Common myeloid progenitor, CD34-positive (primary cell): ENCODE results near the gene LYPD5.
"Not testable (repeated sequence)": the region's sequence is repeated elsewhere in the genome, so short reads cannot be mapped to it uniquely, and the experiment has no call there.

Experiments used
- CTCF ChIA-PET: fragments of 350-600 bp; sonication (Branson Sonifier 250); formaldehyde crosslinking; loops from one replicate; lab custom pipeline; 2021; ENCODE audit warnings: antibody characterized with exemption; lab: Charles Lee
- POLR2A ChIA-PET: fragments of 350-600 bp; sonication (Branson Sonifier 250); formaldehyde crosslinking; loops from one replicate; lab custom pipeline; 2021; ENCODE audit warnings: antibody characterized with exemption; lab: Charles Lee
- DNase-seq, 3 donors: peaks; one replicate each; pipeline versions ENCODE4 v3.0.0 to v3.0.0-alpha.2; 2013
- H3K27ac ChIP-seq, 2 experiments: 1 replicate in 1 of 2; 2 replicates in 1 of 2; pipeline ENCODE4 v1.7.0; 2013; ENCODE audit warnings: inconsistent platforms in 2 of 2, low read length in 2 of 2, mild to moderate bottlenecking in 2 of 2, low read depth in 1 of 2, moderate library complexity in 1 of 2; ENCODE audit not compliant: severe bottlenecking in 2 of 2, insufficient read depth in 1 of 2, poor library complexity in 1 of 2
- H3K27me3 ChIP-seq, 5 experiments: replicated peaks in 2 of 5; 1 replicate in 3 of 5; 2 replicates in 2 of 5; pipeline versions ENCODE4 v1.6.1 to v1.7.0; 2013; ENCODE audit warnings: low read length in 4 of 5, mild to moderate bottlenecking in 2 of 5, moderate library complexity in 2 of 5, inconsistent platforms in 1 of 5; ENCODE audit not compliant: insufficient read depth in 5 of 5, control insufficient read depth in 4 of 5
- H3K36me3 ChIP-seq, 4 experiments: 1 replicate in 2 of 4; 2 replicates in 2 of 4; pipeline versions ENCODE4 v1.6.1 to v1.7.0; 2013; ENCODE audit warnings: low read length in 3 of 4, control low read depth in 1 of 4, mild to moderate bottlenecking in 1 of 4; ENCODE audit not compliant: control insufficient read depth in 4 of 4, insufficient read depth in 4 of 4
- H3K4me1 ChIP-seq, 4 experiments: 1 replicate in 3 of 4; 2 replicates in 1 of 4; pipeline versions ENCODE4 v1.6.1 to v1.7.1; 2013; ENCODE audit warnings: low read length in 3 of 4, mild to moderate bottlenecking in 3 of 4, control low read depth in 1 of 4, inconsistent platforms in 1 of 4, moderate library complexity in 1 of 4; ENCODE audit not compliant: control insufficient read depth in 4 of 4, insufficient read depth in 4 of 4; ENCODE audit errors: control extremely low read depth in 1 of 4
- H3K4me3 ChIP-seq, 7 experiments: 1 replicate in 4 of 7; 2 replicates in 3 of 7; pipeline versions ENCODE4 v1.5.1 to v1.7.0; 2013; ENCODE audit warnings: mild to moderate bottlenecking in 7 of 7, low read length in 6 of 7, moderate library complexity in 6 of 7, inconsistent platforms in 2 of 7, low read depth in 2 of 7, control low read depth in 1 of 7; ENCODE audit not compliant: insufficient read depth in 4 of 7, control insufficient read depth in 1 of 7; ENCODE audit errors: extremely low read depth in 1 of 7
- H3K9me3 ChIP-seq, 5 experiments: 1 replicate in 4 of 5; 2 replicates in 1 of 5; pipeline versions ENCODE4 v1.6.1 to v1.7.1; 2013; ENCODE audit warnings: low read length in 4 of 5, mild to moderate bottlenecking in 2 of 5, inconsistent platforms in 1 of 5, low read depth in 1 of 5, moderate library complexity in 1 of 5; ENCODE audit not compliant: control insufficient read depth in 4 of 5, insufficient read depth in 2 of 5; ENCODE audit errors: control extremely low read depth in 1 of 5
- WGBS: methylation state at CpG from one replicate; pipeline ENCODE4 v1.1.5; 2013; ENCODE audit not compliant: insufficient coverage; 5-methylcytosine and 5-hydroxymethylcytosine counted together

The LYPD5 gene

DNA sequence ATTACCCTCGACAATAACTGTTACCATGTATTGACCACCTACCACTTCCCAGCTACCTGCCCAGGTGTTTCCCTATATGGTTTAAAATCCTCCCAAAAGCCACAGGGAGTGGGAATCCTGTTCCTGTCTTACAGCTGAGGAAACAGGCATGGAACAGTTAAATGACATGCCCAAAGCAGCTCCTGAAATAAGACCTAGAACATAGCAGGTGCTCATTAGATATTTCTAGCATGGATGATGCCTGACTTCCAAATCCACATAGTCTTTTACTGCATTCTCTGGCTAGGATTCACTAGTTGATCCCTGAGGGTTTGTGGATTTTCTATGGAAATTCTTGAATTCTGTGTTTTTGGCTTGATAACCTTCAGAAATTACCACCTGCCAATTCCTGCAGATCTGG lies 34.4 kb downstream of the LYPD5 start:
- peak overlapping the region in 1 of 2 experiments; percentile 9 for H3K27ac ChIP-seq
- H3K4me1 ChIP-seq = peaks cover 0 to 60% (median 39%) of the 10 kb centered on the region in 4 experiments
- peaks cover 5 to 79% (median 68%) of the 10 kb centered on the region in 4 experiments for H3K36me3 ChIP-seq
- ChIA-PET CTCF (interaction anchor here (1.4 to 10.3 kb wide), 9 partner anchors 10 to 45 kb away, joined by 4 to 149 read pairs (median 7); partner anchors contain the start of genes KCNN4 and SMG9), POLR2A (no interaction called here)
- DNase-seq = no peak
- H3K4me3 ChIP-seq = no peak overlapping the region
- H3K9me3 ChIP-seq = no peaks in the 10 kb centered on the region
- 67% methylated on average over 1 of the region's 1 CpG for WGBS
- no peaks in the 10 kb centered on the region for H3K27me3 ChIP-seq

DNA sequence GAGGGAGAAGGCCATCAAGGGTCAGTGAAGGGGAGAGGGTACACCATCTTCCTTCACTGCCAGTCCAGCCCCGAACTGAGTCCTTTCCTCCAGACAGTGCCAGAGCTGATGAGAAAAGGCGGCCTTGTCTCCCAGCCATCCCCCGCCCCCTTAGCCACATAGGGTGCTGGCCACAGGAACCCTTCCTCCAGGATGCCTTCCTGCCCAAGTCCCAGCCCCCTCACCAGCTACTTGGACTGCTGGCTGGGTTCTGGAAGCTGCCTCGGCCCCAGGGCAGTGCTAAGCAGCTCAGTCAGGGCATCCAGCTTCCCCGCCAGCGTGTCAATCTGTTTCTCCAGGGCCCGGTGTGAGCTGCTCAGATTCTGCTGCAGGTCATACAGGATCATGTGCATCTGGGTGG lies 34.9 kb downstream of the LYPD5 start:
- Histone ChIP-seq H3K4me3 (no peak overlapping the region), H3K4me1 (peaks cover 0 to 60% (median 39%) of the 10 kb centered on the region in 4 experiments), H3K9me3 (no peaks in the 10 kb centered on the region), H3K27me3 (no peaks in the 10 kb centered on the region), H3K36me3 (peaks cover 5 to 74% (median 64%) of the 10 kb centered on the region in 4 experiments), H3K27ac (peak overlapping the region in 1 of 2 experiments; percentile 30)
- CTCF ChIA-PET = interaction anchor here (1.4 to 10.3 kb wide), 11 partner anchors 10 to 85 kb away, joined by 4 to 149 read pairs (median 6); partner anchors contain the start of genes KCNN4 and SMG9
- DNase-seq = no peak
- POLR2A ChIA-PET = no interaction called here
- 93% methylated on average over 5 of the region's 7 CpGs for WGBS

DNA sequence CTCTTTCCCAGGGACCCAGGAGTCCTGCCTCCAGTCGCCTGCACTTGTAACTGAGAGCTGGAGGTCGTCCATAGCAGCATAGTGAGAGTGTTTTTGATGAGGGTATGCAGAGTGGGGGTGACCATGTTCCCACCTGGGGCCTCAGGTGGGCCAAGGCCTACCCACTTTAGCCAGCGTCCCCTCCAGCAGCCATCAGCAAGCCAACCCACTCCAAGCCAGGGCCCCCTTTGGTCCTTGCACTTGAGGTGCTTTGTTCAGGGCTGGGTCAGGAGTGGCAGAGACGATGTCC lies 35.5 kb downstream of the LYPD5 start:
- 93% methylated on average over 2 of the region's 4 CpGs for WGBS
- ChIA-PET POLR2A (interaction anchor here (0.5 to 1.7 kb wide), 2 partner anchors 11 to 45 kb away, joined by 5 to 10 read pairs; no protein-coding TSS in a partner anchor), CTCF (interaction anchor here (1.0 to 10.3 kb wide), 10 partner anchors 11 to 84 kb away, joined by 3 to 149 read pairs (median 6); partner anchors contain the start of genes KCNN4 and SMG9)
- Histone ChIP-seq H3K9me3 (no peaks in the 10 kb centered on the region), H3K4me3 (no peak overlapping the region), H3K4me1 (peaks cover 0 to 60% (median 39%) of the 10 kb centered on the region in 4 experiments), H3K27ac (peak overlapping the region in 1 of 2 experiments; percentile 30), H3K27me3 (no peaks in the 10 kb centered on the region), H3K36me3 (peaks cover 5 to 67% (median 59%) of the 10 kb centered on the region in 4 experiments)
- DNase-seq = no peak

DNA sequence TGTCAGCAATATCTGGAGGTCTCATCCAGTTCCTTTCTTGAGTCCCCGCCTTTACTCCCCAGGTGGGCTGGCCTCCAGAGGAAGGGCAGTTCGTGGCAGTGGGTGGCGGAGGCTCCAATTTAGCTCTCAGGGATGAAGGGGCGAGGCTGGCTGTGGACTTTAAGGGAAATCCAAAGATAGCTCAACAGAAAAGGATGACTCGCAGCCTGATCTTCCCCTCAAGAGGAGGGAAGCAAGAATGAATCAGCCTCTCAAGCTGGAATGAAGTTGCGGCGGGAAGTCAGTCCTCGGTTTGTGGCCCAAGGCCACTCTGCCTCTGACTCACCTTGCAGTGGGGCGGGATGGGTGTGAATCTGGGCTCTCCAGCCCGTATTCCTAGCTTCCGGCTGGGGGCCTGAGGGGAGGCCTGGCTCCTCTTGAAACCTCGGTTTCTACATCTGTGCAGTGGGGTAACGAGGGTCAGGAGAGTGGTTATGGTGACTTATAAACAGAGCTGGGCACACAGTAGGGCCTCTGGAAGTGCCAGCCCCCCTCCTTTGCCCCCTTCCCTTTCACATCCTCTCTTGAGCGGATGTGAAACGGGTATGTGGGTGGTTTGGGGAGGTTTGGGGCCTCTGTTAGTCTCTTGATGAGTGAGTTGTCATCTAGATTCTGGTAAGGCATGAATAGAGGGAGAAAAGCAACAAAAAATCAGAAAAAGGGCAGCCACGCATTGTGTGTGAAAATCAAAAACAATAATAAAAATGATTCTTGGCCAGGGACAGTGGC lies 37.0 kb downstream of the LYPD5 start:
- DNase-seq = no peak
- 84% methylated on average over 13 of the region's 16 CpGs for WGBS
- Histone ChIP-seq H3K27me3 (no peaks in the 10 kb centered on the region), H3K4me3 (no peak overlapping the region), H3K36me3 (peaks cover 2 to 53% (median 45%) of the 10 kb centered on the region in 4 experiments), H3K9me3 (no peaks in the 10 kb centered on the region), H3K27ac (peak overlapping the region in 1 of 2 experiments; percentile 70), H3K4me1 (peaks cover 0 to 60% (median 39%) of the 10 kb centered on the region in 4 experiments)
- ChIA-PET CTCF (interaction anchor here (0.9 to 10.3 kb wide), 5 partner anchors 11 to 45 kb away, joined by 3 to 149 read pairs (median 11); partner anchors contain the start of genes KCNN4 and SMG9), POLR2A (interaction anchor here (0.6 to 1.7 kb wide), 2 partner anchors 10 to 13 kb away, joined by 3 to 10 read pairs; no protein-coding TSS in a partner anchor)

DNA sequence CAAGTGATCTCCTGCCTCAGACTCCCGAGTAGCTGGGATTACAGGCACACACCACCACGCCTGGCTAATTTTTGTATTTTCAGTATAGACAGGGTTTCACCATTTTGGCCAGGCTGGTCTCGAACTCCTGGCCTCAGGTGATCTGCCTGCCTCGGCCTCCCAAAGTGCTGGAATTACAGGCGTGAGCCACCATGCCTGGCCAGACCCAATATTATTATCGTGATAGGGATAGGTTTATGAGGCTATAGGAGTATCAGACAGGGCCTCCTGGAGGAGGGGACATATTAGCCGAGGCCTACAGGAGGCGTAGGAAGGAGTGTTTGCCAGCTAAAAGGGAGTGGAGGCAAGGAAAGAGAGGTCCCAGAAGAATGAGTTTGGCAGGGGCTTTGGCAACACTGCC lies 37.6 kb downstream of the LYPD5 start:
- H3K4me3 ChIP-seq, DNase-seq, H3K9me3 ChIP-seq, H3K27me3 ChIP-seq: not testable (repeated sequence)
- CTCF ChIA-PET = interaction anchor here (1.7 to 10.3 kb wide), 3 partner anchors 11 to 20 kb away, joined by 6 to 149 read pairs (median 65); partner anchors contain the start of genes KCNN4 and SMG9
- POLR2A ChIA-PET = interaction anchor here (0.6 kb wide), 1 partner anchor 9 kb away, joined by 3 read pairs; no protein-coding TSS in a partner anchor
- Histone ChIP-seq H3K27ac (peak overlapping the region in 1 of 2 experiments; percentile 70), H3K4me1 (peaks cover 0 to 59% (median 38%) of the 10 kb centered on the region in 4 experiments), H3K36me3 (peaks cover 0 to 47% (median 40%) of the 10 kb centered on the region in 4 experiments)
- WGBS = 93% methylated on average over 8 of the region's 8 CpGs

DNA sequence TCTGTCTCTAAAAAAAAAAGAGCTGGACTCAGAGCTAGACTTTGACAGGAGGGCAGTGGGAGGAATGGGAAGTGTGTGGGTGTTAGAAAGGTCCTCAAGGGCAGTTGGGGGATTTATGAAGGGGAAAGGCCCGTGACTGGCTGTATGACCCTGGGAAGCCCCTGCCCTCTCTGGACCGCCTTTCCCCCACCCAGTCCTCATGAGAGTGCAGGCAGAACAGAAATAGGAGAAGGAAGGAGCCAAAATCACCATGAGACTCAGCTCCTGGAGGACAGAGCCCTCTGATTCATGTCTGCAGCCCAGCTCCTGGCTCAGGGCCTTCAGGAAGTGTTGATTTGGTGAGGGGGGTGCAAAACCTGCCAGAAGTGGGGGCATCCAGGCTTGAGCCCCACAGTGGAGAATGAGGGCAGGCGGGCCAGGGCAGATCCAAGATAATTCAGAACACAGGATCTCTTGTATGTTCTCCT lies 38.7 kb downstream of the LYPD5 start:
- Histone ChIP-seq H3K4me1 (peaks cover 0 to 47% (median 27%) of the 10 kb centered on the region in 4 experiments), H3K27ac (peak overlapping the region; percentile 25 to 51), H3K36me3 (peaks cover 0 to 35% (median 28%) of the 10 kb centered on the region in 4 experiments), H3K27me3 (no peaks in the 10 kb centered on the region), H3K4me3 (no peak overlapping the region), H3K9me3 (no peaks in the 10 kb centered on the region)
- ChIA-PET CTCF (interaction anchor here (0.7 to 10.3 kb wide), 8 partner anchors 8 to 81 kb away, joined by 3 to 149 read pairs (median 5); partner anchors contain the start of genes KCNN4 and SMG9), POLR2A (interaction anchor here (0.8 kb wide), 1 partner anchor 14 kb away, joined by 4 read pairs; no protein-coding TSS in a partner anchor)
- no peak for DNase-seq
- 57% methylated on average over 3 of the region's 3 CpGs for WGBS
